ENCODE measurements around the gene ANTXR2.

ANTXR2 gene

DNA sequence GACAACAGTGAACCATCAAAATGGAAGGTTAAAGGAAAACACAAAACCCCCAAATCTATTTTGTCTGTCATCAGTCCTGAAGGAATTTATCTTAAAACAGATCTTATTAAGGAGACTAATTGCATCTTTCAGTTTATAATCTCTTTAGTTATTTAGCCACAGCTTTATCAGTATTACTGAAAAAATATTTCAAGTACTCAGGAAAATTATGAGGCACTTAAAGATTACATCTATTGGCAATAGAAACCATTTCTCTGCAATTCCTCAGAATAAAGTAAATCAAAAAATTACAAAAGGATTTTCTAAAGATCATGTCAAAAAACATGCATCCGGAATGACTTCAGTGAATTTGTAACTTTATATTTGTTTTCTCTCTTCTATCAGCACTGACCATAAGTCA, 35.2 kb downstream of the ANTXR2 start:
- no peak overlapping the region for H3K4me2 ChIP-seq (ENCODE audit: low read depth, low read length)
- H3K36me3 ChIP-seq (replicated peaks; ENCODE audit: insufficient read depth, low read length): no peaks in the 10 kb centered on the region
- H4K20me1 ChIP-seq (ENCODE audit: insufficient read depth, low read length): no peaks in the 10 kb centered on the region
- H2AFZ ChIP-seq (ENCODE audit: low read length): no peak overlapping the region
- no peaks in the 10 kb centered on the region for H3K27me3 ChIP-seq (replicated peaks; ENCODE audit: insufficient read depth, low read length)
- no peak overlapping the region for H3K27ac ChIP-seq (ENCODE audit: low read length)
- no peaks in the 10 kb centered on the region for H3F3A ChIP-seq (ENCODE audit: insufficient read depth, low read length)
- no peaks in the 10 kb centered on the region for H3K79me2 ChIP-seq (ENCODE audit: low read length)
- TF ChIP-seq, protein P1, sequence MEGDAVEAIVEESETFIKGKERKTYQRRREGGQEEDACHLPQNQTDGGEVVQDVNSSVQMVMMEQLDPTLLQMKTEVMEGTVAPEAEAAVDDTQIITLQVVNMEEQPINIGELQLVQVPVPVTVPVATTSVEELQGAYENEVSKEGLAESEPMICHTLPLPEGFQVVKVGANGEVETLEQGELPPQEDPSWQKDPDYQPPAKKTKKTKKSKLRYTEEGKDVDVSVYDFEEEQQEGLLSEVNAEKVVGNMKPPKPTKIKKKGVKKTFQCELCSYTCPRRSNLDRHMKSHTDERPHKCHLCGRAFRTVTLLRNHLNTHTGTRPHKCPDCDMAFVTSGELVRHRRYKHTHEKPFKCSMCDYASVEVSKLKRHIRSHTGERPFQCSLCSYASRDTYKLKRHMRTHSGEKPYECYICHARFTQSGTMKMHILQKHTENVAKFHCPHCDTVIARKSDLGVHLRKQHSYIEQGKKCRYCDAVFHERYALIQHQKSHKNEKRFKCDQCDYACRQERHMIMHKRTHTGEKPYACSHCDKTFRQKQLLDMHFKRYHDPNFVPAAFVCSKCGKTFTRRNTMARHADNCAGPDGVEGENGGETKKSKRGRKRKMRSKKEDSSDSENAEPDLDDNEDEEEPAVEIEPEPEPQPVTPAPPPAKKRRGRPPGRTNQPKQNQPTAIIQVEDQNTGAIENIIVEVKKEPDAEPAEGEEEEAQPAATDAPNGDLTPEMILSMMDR (IDR thresholded peaks at IDR 0.05; ENCODE audit: low read length): no peak
- TF ChIP-seq EZH2phosphoT487 (IDR thresholded peaks at IDR 0.05; ENCODE audit: low read length) (no peak), EZH2 (optimal IDR thresholded peaks at IDR 0.05; ENCODE audit: low read depth, low read length) (no peak)
- no peak overlapping the region for H3K4me3 ChIP-seq (ENCODE audit: low read length)
- H3K9me2 ChIP-seq (replicated peaks; ENCODE audit: insufficient read depth, low read length): no peaks in the 10 kb centered on the region
- H3K9me3 ChIP-seq (replicated peaks; ENCODE audit: insufficient read depth, low read length): no peaks in the 10 kb centered on the region
- H3K9ac ChIP-seq (ENCODE audit: low read length): no peak overlapping the region
- DNase-seq: no peak
- H3K4me1 ChIP-seq (ENCODE audit: low read length): peaks cover 5% of the 10 kb centered on the region; the same call in 1 of the 2 replicates

DNA sequence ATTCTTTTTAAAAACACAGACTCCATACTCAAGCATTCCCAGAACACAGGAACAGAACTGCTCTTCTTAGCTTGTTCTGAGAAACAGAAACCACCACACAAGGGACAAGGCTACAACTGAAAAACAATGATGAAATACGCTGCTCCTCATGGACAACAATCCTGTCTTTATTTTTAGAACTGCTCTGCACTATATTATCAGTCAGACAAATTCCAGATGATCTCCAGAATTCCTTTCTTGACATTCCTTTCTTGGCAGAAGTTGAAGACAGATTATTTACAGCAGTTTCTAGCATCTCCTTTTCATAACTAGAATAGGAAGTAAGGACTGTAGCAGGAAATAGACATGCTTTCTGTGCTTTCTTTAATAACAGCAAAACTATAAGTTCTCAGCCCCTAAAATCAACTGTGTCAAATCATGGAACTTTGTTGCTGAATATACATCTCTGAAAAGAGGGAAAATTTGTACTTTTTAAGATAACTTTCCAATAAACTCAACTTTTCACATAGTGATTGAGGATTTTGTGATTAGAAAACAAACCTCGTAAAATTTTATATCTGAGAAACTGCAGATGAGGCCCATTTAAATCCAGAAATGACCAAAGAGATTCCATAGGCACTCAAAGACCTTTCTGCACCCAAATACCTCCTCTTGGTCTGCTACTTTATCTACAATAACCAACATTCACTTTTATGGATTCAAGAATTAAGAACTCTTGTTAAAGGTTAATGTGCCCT, 35.9 kb downstream of the ANTXR2 start:
- Histone ChIP-seq H3K9ac (ENCODE audit: low read length) (no peak overlapping the region), H4K20me1 (ENCODE audit: insufficient read depth, low read length) (no peaks in the 10 kb centered on the region), H3F3A (ENCODE audit: insufficient read depth, low read length) (no peaks in the 10 kb centered on the region), H3K4me2 (ENCODE audit: low read depth, low read length) (peak overlapping the region; percentile 28; the same call in 1 of the 2 replicates), H3K27ac (ENCODE audit: low read length) (no peak overlapping the region), H3K79me2 (ENCODE audit: low read length) (no peaks in the 10 kb centered on the region), H2AFZ (ENCODE audit: low read length) (peak overlapping the region; percentile 56), H3K9me3 (replicated peaks; ENCODE audit: insufficient read depth, low read length) (no peaks in the 10 kb centered on the region), H3K27me3 (replicated peaks; ENCODE audit: insufficient read depth, low read length) (no peaks in the 10 kb centered on the region), H3K9me2 (replicated peaks; ENCODE audit: insufficient read depth, low read length) (no peaks in the 10 kb centered on the region), H3K4me1 (ENCODE audit: low read length) (peaks cover 5% of the 10 kb centered on the region; the same call in 1 of the 2 replicates), H3K4me3 (ENCODE audit: low read length) (no peak overlapping the region), H3K36me3 (replicated peaks; ENCODE audit: insufficient read depth, low read length) (no peaks in the 10 kb centered on the region)
- DNase-seq: no peak
- TF ChIP-seq EZH2 (optimal IDR thresholded peaks at IDR 0.05; ENCODE audit: low read depth, low read length) (no peak), EZH2phosphoT487 (IDR thresholded peaks at IDR 0.05; ENCODE audit: low read length) (no peak)
- TF ChIP-seq, protein P1 (IDR thresholded peaks at IDR 0.05; ENCODE audit: low read length): no peak

DNA sequence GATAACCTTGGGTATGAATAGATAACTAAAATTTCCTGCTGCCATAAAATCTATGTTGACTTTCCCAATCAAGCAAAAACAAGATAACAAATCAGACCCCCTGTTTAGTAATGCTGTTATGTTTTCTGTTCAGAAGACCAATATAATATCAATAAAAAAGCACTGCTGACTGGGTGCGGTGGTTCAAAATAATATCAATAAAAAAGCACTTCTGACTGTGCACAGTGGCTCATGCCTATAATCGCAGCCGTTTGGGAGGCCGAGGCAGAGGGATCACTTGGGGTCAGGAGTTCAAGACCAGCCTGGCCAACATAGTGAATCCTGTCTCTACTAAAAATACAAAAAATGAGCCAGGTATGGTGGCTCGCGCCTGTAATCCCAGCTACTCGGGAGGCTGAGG, 36.7 kb downstream of the ANTXR2 start:
- TF ChIP-seq EZH2 (optimal IDR thresholded peaks at IDR 0.05; ENCODE audit: low read depth, low read length): no peak
- Histone ChIP-seq H3K4me1 (ENCODE audit: low read length) (peaks cover 5% of the 10 kb centered on the region; the same call in 1 of the 2 replicates), H3K4me2 (ENCODE audit: low read depth, low read length) (no peak overlapping the region), H3K9me2 (replicated peaks; ENCODE audit: insufficient read depth, low read length) (no peaks in the 10 kb centered on the region), H3F3A (ENCODE audit: insufficient read depth, low read length) (no peaks in the 10 kb centered on the region), H3K4me3 (ENCODE audit: low read length) (no peak overlapping the region), H3K9ac (ENCODE audit: low read length) (no peak overlapping the region), H3K27ac (ENCODE audit: low read length) (no peak overlapping the region), H4K20me1 (ENCODE audit: insufficient read depth, low read length) (no peaks in the 10 kb centered on the region), H2AFZ (ENCODE audit: low read length) (no peak overlapping the region), H3K79me2 (ENCODE audit: low read length) (no peaks in the 10 kb centered on the region), H3K27me3 (replicated peaks; ENCODE audit: insufficient read depth, low read length) (no peaks in the 10 kb centered on the region), H3K36me3 (replicated peaks; ENCODE audit: insufficient read depth, low read length) (no peaks in the 10 kb centered on the region), H3K9me3 (replicated peaks; ENCODE audit: insufficient read depth, low read length) (no peaks in the 10 kb centered on the region)
- no peak for DNase-seq

DNA sequence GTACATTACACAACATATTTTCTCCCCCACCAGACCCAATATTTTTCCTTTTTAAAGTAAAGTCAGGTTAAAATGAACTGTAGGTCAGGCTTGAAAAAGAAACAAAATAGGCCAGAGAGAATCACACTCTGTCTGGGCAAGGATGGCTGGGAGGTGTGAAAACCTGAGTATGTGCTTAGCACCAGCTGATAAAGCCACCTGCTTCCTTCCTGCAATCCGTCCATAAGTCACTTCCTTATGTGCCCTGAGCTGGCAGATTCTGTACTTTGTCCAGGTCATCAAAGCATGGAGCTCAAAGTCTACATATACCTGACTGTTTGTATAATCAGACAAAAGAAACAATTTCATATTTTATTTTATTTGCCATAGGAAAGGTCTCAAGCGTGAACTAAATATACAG, 37.7 kb downstream of the ANTXR2 start:
- DNase-seq: peak; percentile 64
- H3K9me2 ChIP-seq (replicated peaks; ENCODE audit: insufficient read depth, low read length): no peaks in the 10 kb centered on the region
- H3K79me2 ChIP-seq (ENCODE audit: low read length): no peaks in the 10 kb centered on the region
- H3K27me3 ChIP-seq (replicated peaks; ENCODE audit: insufficient read depth, low read length): no peaks in the 10 kb centered on the region
- no peaks in the 10 kb centered on the region for H3K9me3 ChIP-seq (replicated peaks; ENCODE audit: insufficient read depth, low read length)
- no peaks in the 10 kb centered on the region for H3F3A ChIP-seq (ENCODE audit: insufficient read depth, low read length)
- no peak overlapping the region for H3K27ac ChIP-seq (ENCODE audit: low read length)
- TF ChIP-seq EZH2phosphoT487 (IDR thresholded peaks at IDR 0.05; ENCODE audit: low read length) (no peak), EZH2 (optimal IDR thresholded peaks at IDR 0.05; ENCODE audit: low read depth, low read length) (no peak)
- TF ChIP-seq, protein P1 (IDR thresholded peaks at IDR 0.05; ENCODE audit: low read length): no peak
- H3K4me1 ChIP-seq (ENCODE audit: low read length): peaks cover 5% of the 10 kb centered on the region; the same call in 1 of the 2 replicates
- H3K9ac ChIP-seq (ENCODE audit: low read length): no peak overlapping the region
- H4K20me1 ChIP-seq (ENCODE audit: insufficient read depth, low read length): no peaks in the 10 kb centered on the region
- H2AFZ ChIP-seq (ENCODE audit: low read length): no peak overlapping the region
- H3K4me2 ChIP-seq (ENCODE audit: low read depth, low read length): no peak overlapping the region
- H3K36me3 ChIP-seq (replicated peaks; ENCODE audit: insufficient read depth, low read length): no peaks in the 10 kb centered on the region
- no peak overlapping the region for H3K4me3 ChIP-seq (ENCODE audit: low read length)

Measured in MM.1S (cell line).